Tibial nerve (tissue), 4 donors: ENCODE results near the gene ACTRT3. TPM values are rescaled to one million over a fixed set of nuclear protein-coding genes. Genes with fewer than 3 reads are reported as not detected.

Source experiments
- DNase-seq, 2 donors: peaks; one replicate each; pipeline ENCODE4 v3.0.0-alpha.2; 2019; ENCODE audit warnings: low spot score in 2 of 2
- H3K27ac ChIP-seq, 4 donors: fragments of 200-600 bp; sonication (generic) in 3 of 4; one replicate each; pipeline ENCODE4 v1.5.1; 2017 to 2019; ENCODE audit warnings: mild to moderate bottlenecking in 1 of 4
- H3K27me3 ChIP-seq, 2 donors: fragments of 200-600 bp; sonication (generic) in 1 of 2; one replicate each; pipeline versions ENCODE4 v1.5.1 to v1.6.0; 2017 to 2019
- H3K36me3 ChIP-seq, 3 donors: fragments of 200-600 bp; sonication (generic); one replicate each; pipeline ENCODE4 v1.5.1; 2018 to 2019
- H3K4me1 ChIP-seq, 4 donors: fragments of 200-600 bp; sonication (generic) in 3 of 4; one replicate each; pipeline ENCODE4 v1.5.1; 2017 to 2019
- H3K4me3 ChIP-seq, 4 donors: fragments of 200-600 bp; sonication (generic) in 3 of 4; one replicate each; pipeline ENCODE4 v1.5.1; 2017 to 2019; ENCODE audit warnings: mild to moderate bottlenecking in 1 of 4, moderate library complexity in 1 of 4
- H3K9me3 ChIP-seq, 4 donors: fragments of 200-600 bp; sonication (generic) in 3 of 4; one replicate each; pipeline ENCODE4 v1.5.1; 2017 to 2019
- CTCF ChIP-seq, 5 experiments: fragments of 200-600 bp in 3 of 5; fragments of 450-650 bp in 2 of 5; sonication (generic) in 3 of 5; IDR thresholded peaks; one replicate each; pipeline ENCODE4 v1.5.1; 2016 to 2019; ENCODE audit warnings: antibody characterized with exemption in 5 of 5, mild to moderate bottlenecking in 3 of 5, moderate library complexity in 2 of 5
- EP300 ChIP-seq, 2 donors: sonication (generic); formaldehyde crosslinking; IDR thresholded peaks; one replicate each; pipeline ENCODE4 v1.6.1; 2017; ENCODE audit warnings: antibody characterized with exemption in 2 of 2, mild to moderate bottlenecking in 1 of 2
- POLR2A ChIP-seq, 2 donors: fragments of 450-650 bp; IDR thresholded peaks; one replicate each; pipeline ENCODE4 v1.6.1; 2017; ENCODE audit warnings: antibody characterized with exemption in 2 of 2, mild to moderate bottlenecking in 2 of 2, moderate library complexity in 2 of 2
- WGBS, 2 donors: methylation state at CpG; one replicate each; pipeline ENCODE4 v1.1.5; 2018; 5-methylcytosine and 5-hydroxymethylcytosine counted together
- total RNA-seq, 4 donors: library from RNA; depleted of rRNA; stranded (reverse); fragments of >200 nt; gene quantifications; one replicate each; pipeline ENCODE4 v1.1.0, GENCODE V29; 2016

ACTRT3 gene
- 1 to 10 TPM in 3 of 4 donors, under 1 TPM in 1; 0.78 to 3.9 (median 2.5) TPM for total RNA-seq

DNA sequence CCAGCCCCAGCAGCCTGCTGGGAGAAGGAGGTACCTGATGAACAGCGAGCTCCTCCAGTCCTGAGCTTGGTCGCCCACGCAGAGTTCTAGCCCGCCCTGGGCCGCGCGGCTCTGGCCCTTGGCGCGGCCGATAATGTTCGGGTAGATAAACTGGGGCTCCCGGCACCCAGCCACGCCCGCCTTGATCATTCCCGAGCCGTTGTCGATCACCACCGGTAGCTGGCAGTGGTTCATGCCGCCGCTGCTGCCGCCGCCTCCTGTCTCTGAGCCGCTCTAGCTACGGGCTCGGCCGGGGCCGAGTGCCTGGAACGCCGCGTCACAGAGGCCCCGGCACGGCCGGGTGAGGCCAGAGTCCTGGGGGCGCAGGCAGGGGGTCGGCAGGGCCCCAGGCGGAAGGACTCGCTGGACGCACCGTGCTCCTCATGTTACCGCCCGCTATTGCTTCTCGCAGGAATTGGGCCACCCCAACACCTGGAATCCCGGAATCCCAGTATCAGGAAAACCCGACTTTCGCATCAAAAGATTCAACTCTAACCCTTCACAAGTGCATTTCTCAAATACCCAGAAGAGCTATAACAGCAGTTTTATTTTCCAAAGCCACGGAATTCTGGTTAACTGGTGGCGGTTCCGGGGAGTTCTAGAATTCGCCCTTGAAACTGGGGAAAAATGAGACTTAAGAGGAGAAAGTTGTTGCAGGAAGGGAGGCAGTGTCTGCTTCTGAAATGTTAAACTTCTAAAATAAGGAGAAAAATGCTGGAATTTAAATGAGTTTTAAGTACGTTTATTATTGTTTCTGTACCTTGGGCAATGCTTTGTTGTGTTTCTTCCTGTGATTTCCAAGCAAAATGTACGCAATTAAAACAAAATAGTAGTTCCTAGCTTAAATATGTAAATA, at the start of gene ACTRT3:
TSS of gene ACTRT3 (minus strand) at position 275 of the 895 bp plus-strand sequence. CDS start at position 234, 41 bp downstream.
- Histone ChIP-seq H3K36me3 (peaks cover 0 to 3% (median 0%) of the 10 kb centered on the region in 3 donors), H3K27ac (peak within 1 kb of the TSS; percentile 69 to 95 (median 90)), H3K4me3 (peak within 1 kb of the TSS; percentile 47 to 85 (median 63)), H3K4me1 (peaks cover 0 to 9% (median 7%) of the 10 kb centered on the region in 4 donors), H3K27me3 (no peaks in the 10 kb centered on the region), H3K9me3 (peaks cover 0 to 5% (median 0%) of the 10 kb centered on the region in 4 donors)
- DNase-seq = peak; percentile 30 to 33
- peak in 1 of 5 experiments; percentile 30 for TF ChIP-seq CTCF (IDR thresholded peaks at IDR 0.05)
- peak; percentile 49 to 55 for TF ChIP-seq EP300 (IDR thresholded peaks at IDR 0.05)
- TF ChIP-seq POLR2A (IDR thresholded peaks at IDR 0.05) = peak; percentile 15 to 35
- WGBS, 2 donors = 1 to 5% methylated on average over 33 to 36 of the region's 51 CpGs

DNA sequence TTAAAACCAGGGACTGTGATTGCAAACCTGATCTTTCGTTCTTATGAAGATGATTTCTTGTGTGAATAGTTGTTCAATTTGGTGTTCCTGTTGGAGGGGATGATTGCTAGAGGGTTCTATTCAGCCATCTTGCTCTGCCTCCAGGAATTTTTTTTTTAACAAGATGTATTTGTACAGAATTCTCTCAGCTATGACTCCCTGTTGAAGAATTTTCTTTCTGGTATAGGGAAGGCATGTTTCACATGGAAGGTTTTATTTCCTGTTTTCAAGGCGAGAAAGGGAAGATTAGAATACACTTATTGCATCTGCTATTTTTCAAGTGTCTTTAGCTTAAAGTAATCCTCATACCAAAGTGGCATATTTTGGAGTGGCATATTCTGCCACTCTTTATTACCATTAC, 49.0 kb upstream of the ACTRT3 start:
- no peak overlapping the region for H3K4me3 ChIP-seq
- H3K4me1 ChIP-seq = peaks cover 0 to 7% (median 0%) of the 10 kb centered on the region in 4 donors
- 76 to 77% methylated on average over 2 of the region's 2 CpGs for WGBS, 2 donors
- TF ChIP-seq CTCF (IDR thresholded peaks at IDR 0.05) = no peak
- no peak for TF ChIP-seq POLR2A (IDR thresholded peaks at IDR 0.05)
- H3K27ac ChIP-seq = no peak overlapping the region
- H3K27me3 ChIP-seq = no peaks in the 10 kb centered on the region
- no peaks in the 10 kb centered on the region for H3K36me3 ChIP-seq
- peaks cover 0 to 11% (median 3%) of the 10 kb centered on the region in 4 donors for H3K9me3 ChIP-seq
- DNase-seq = no peak

- Histone ChIP-seq H3K9me3 (peaks cover 0 to 11% (median 3%) of the 10 kb centered on the region in 4 donors), H3K36me3 (no peaks in the 10 kb centered on the region), H3K4me3 (no peak overlapping the region), H3K27me3 (no peaks in the 10 kb centered on the region), H3K27ac (no peak overlapping the region), H3K4me1 (peaks cover 0 to 26% (median 2%) of the 10 kb centered on the region in 4 donors)
- no peak for TF ChIP-seq EP300 (IDR thresholded peaks at IDR 0.05)
- no peak for TF ChIP-seq CTCF (IDR thresholded peaks at IDR 0.05)
- TF ChIP-seq POLR2A (IDR thresholded peaks at IDR 0.05) = no peak
- WGBS, 2 donors = 98% methylated on average over 4 of the region's 4 CpGs
- no peak for DNase-seq
Observed at GRCh38 chr3:169815590-169816150, 46.3 kb upstream of the ACTRT3 start.

DNA sequence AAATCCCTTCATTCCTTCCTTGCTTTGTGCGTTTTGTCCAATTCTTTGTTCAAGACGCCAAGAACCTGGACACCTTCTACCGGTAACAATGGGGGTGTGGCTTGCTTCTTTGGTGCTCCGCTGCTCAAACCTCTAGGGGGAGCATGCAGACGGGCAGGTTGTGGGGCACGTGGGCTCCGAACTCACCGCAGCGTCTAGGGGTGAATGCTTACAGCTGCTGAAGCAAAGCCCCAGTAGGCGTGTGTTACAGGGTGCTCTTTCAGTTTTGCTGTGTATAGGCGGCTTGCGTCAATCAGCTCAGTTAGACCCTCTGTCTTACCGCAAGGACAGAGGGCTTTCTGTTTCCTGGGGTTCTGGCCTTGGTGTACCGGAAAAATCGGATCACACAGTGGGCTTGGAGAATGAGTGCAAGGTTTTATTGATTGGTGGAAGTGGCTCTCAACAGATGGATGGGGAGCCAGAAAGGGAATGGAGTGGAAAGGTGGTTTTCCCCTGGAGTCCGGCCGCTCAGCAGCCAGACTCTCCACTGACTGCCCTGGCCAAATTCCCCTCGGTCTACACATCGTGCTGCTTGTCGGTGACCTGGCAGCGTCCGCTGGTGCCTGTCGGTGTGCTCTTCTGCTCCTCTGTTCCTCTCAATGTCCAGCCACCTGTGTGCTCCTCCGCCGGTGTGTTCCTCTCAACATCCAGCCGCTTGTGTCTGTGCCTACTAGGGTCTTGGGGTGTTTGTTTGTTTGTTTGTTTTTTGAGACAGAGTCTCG, 44.6 kb upstream of the ACTRT3 start:
- no peaks in the 10 kb centered on the region for H3K27me3 ChIP-seq
- peaks cover 0 to 26% (median 2%) of the 10 kb centered on the region in 4 donors for H3K4me1 ChIP-seq
- H3K9me3 ChIP-seq = peaks cover 0 to 11% (median 3%) of the 10 kb centered on the region in 4 donors
- peak overlapping the region; percentile 10 to 71 (median 42) for H3K4me3 ChIP-seq
- H3K27ac ChIP-seq = peak overlapping the region in 2 of 4 donors; percentile 17 to 80
- H3K36me3 ChIP-seq = no peaks in the 10 kb centered on the region
- peak in 1 of 2 donors; percentile 8 for DNase-seq
- whole genome bisulfite sequencing, 2 donors = 57 to 66% methylated on average over 26 to 27 of the region's 27 CpGs
- TF ChIP-seq CTCF (IDR thresholded peaks at IDR 0.05) = peak in 4 of 5 experiments; percentile 8 to 42 (median 24)
- TF ChIP-seq EP300 (IDR thresholded peaks at IDR 0.05) = no peak
